ENCODE results near the gene CACNB1. TPM values are rescaled to one million over a fixed set of nuclear protein-coding genes. Genes with fewer than 3 reads are reported as not detected.

Gene CACNB1
- total and polyA plus RNA-seq, 10 of the 15 experiments (the other 5 are each of a cell fraction or from before 2014, with no cell fraction given), result 0.06 to 15.6 (median 6.3) TPM

- TF ChIP-seq BCLAF1 (IDR thresholded peaks at IDR 0.05) (no peak), SUPT20H (IDR thresholded peaks at IDR 0.05; ENCODE audit: borderline replicate concordance, control insufficient read depth, low read depth, low read length) (no peak), EGR1 (IDR thresholded peaks at IDR 0.05; ENCODE audit: borderline replicate concordance in 1 of 2, low read depth in 2 of 2, low read length in 2 of 2) (no peak), SMAD1 (IDR thresholded peaks at IDR 0.05; ENCODE audit: low read depth, partially characterized antibody) (no peak), NR2C1 (IDR thresholded peaks at IDR 0.05) (no peak), KDM1A (IDR thresholded peaks at IDR 0.05; ENCODE audit: borderline replicate concordance) (no peak), MEF2B (IDR thresholded peaks at IDR 0.05; ENCODE audit: partially characterized antibody, poor library complexity, severe bottlenecking) (no peak), CUX1 (IDR thresholded peaks at IDR 0.05; ENCODE audit: insufficient replicate concordance, low read depth, low read length) (no peak), USF2 (IDR thresholded peaks at IDR 0.05; ENCODE audit: borderline replicate concordance, low read depth, low read length) (no peak), ZNF622 (IDR thresholded peaks at IDR 0.05) (no peak), GATAD2B (conservative IDR thresholded peaks at IDR 0.05; ENCODE audit: low read depth) (no peak; the same call in 1 of the 2 replicates), MAX (IDR thresholded peaks at IDR 0.05; ENCODE audit: low read depth, low read length) (no peak), CBX5 (IDR thresholded peaks at IDR 0.05; ENCODE audit: low read depth) (0 out of 2 replicates have a peak, but pooled peaks have one; percentile 46), POLR2AphosphoS5 (IDR thresholded peaks at IDR 0.05; ENCODE audit: low read length) (no peak), BCL3 (IDR thresholded peaks at IDR 0.05; ENCODE audit: borderline replicate concordance, insufficient read depth, low read depth, low read length, poor library complexity, severe bottlenecking) (no peak), BHLHE40 (IDR thresholded peaks at IDR 0.05; ENCODE audit: borderline replicate concordance in 1 of 2, low read depth in 2 of 2, low read length in 1 of 2) (0 out of 4 replicates have a peak, but pooled peaks of 1 of the 2 experiments have one; percentile 1), GABPA (IDR thresholded peaks at IDR 0.05; ENCODE audit: low read depth) (peak; percentile 61; the same call in 1 of the 2 replicates), ZNF24 (IDR thresholded peaks at IDR 0.05) (peak; percentile 100)
Measured at GRCh38 chr17:39153599-39154051, 43.8 kb downstream of the CACNB1 start (continued).
